DND-41 (cell line): ENCODE measurements around the gene DYSF.

Experiments
- ATAC-seq: fragments of 200-7000 bp; cut with Tn5 transposase; 3 replicates; pipeline ENCODE4 v1.9.1; 2021; ENCODE audit warnings: low read depth; ENCODE audit not compliant: insufficient read depth
- DNase-seq: peaks from one replicate; pipeline ENCODE4 v3.0.0-alpha.2; 2020
- H2AFZ ChIP-seq: 2 replicates; pipeline ENCODE4 v1.6.0; 2012; ENCODE audit warnings: low read depth, low read length
- H3K27ac ChIP-seq: 2 replicates; pipeline ENCODE4 v1.5.1; 2012; ENCODE audit warnings: low read length, inconsistent platforms
- H3K27me3 ChIP-seq: fragments of 200-600 bp; sonication (generic); 2 replicates; pipeline ENCODE4 v1.6.0; 2012; ENCODE audit warnings: low read length, mild to moderate bottlenecking, inconsistent platforms; ENCODE audit not compliant: insufficient read depth, poor library complexity
- H3K36me3 ChIP-seq: 2 replicates; pipeline ENCODE4 v1.5.1; 2012; ENCODE audit warnings: low read length, inconsistent platforms; ENCODE audit not compliant: insufficient read depth
- H3K4me1 ChIP-seq: 2 replicates; pipeline ENCODE4 v1.5.1; 2012; ENCODE audit warnings: mild to moderate bottlenecking, low read length; ENCODE audit not compliant: insufficient read depth
- H3K4me2 ChIP-seq: 2 replicates; pipeline ENCODE4 v1.6.0; 2012; ENCODE audit warnings: mild to moderate bottlenecking, moderate library complexity, low read length, inconsistent platforms; ENCODE audit not compliant: insufficient read depth
- H3K4me3 ChIP-seq, 2 experiments: fragments of 200-600 bp in 1 of 2; shearing (Covaris generic) in 1 of 2; 2 replicates each; pipeline ENCODE4 v1.5.1; 2012 to 2016; ENCODE audit warnings: inconsistent platforms in 2 of 2, low read length in 2 of 2, mild to moderate bottlenecking in 2 of 2, low read depth in 1 of 2, moderate library complexity in 1 of 2
- H3K79me2 ChIP-seq: 2 replicates; pipeline ENCODE4 v1.6.0; 2012; ENCODE audit warnings: low read length, inconsistent platforms; ENCODE audit not compliant: insufficient read depth
- H3K9ac ChIP-seq: 2 replicates; pipeline ENCODE4 v1.6.0; 2012; ENCODE audit warnings: low read depth, mild to moderate bottlenecking, inconsistent platforms, low read length, moderate library complexity
- H3K9me3 ChIP-seq: 2 replicates; pipeline ENCODE4 v1.5.1; 2012; ENCODE audit warnings: low read length, moderate library complexity, mild to moderate bottlenecking, inconsistent platforms; ENCODE audit not compliant: insufficient read depth, severe bottlenecking
- H4K20me1 ChIP-seq: 2 replicates; pipeline ENCODE4 v1.6.0; 2012; ENCODE audit warnings: low read length; ENCODE audit not compliant: insufficient read depth
- CTCF ChIP-seq: IDR thresholded peaks from 2 replicates; pipeline ENCODE4 v1.5.1; 2012; ENCODE audit warnings: borderline replicate concordance, low read length, moderate library complexity, mild to moderate bottlenecking; ENCODE audit not compliant: poor library complexity, severe bottlenecking; ENCODE audit errors: extremely low read depth
- EZH2 ChIP-seq: IDR thresholded peaks from 3 replicates; pipeline ENCODE4 v1.6.1; 2012; ENCODE audit warnings: borderline replicate concordance, low read depth, mild to moderate bottlenecking, moderate library complexity, low read length, inconsistent platforms; ENCODE audit not compliant: severe bottlenecking

Gene DYSF

GRCh38 chr2:71552861-71553301, 99.5 kb downstream of the DYSF start:
- ATAC-seq (no peak), DNase-seq (no peak)
- Histone ChIP-seq H3K4me1 (no peaks in the 10 kb centered on the region), H3K27ac (no peak overlapping the region), H2AFZ (no peak overlapping the region), H3K9ac (no peak overlapping the region), H3K4me3 (no peak overlapping the region), H3K27me3 (peaks cover 8% of the 10 kb centered on the region), H4K20me1 (no peaks in the 10 kb centered on the region; the same call in 1 of the 2 replicates), H3K79me2 (no peaks in the 10 kb centered on the region), H3K36me3 (no peaks in the 10 kb centered on the region), H3K9me3 (no peaks in the 10 kb centered on the region), H3K4me2 (no peak overlapping the region)
- TF ChIP-seq EZH2 (no peak), CTCF (no peak)

GRCh38 chr2:71554028-71554705, 100.8 kb downstream of the DYSF start:
- no peaks in the 10 kb centered on the region for H3K4me1 ChIP-seq
- no peak overlapping the region for H2AFZ ChIP-seq
- no peaks in the 10 kb centered on the region for H3K9me3 ChIP-seq
- no peaks in the 10 kb centered on the region for H3K79me2 ChIP-seq
- no peak overlapping the region for H3K4me2 ChIP-seq
- no peak overlapping the region for H3K27ac ChIP-seq
- H4K20me1 ChIP-seq: no peaks in the 10 kb centered on the region; the same call in 1 of the 2 replicates
- H3K36me3 ChIP-seq: no peaks in the 10 kb centered on the region
- ATAC-seq: no peak
- H3K4me3 ChIP-seq: no peak overlapping the region
- TF ChIP-seq CTCF (no peak), EZH2 (no peak)
- no peak overlapping the region for H3K9ac ChIP-seq
- H3K27me3 ChIP-seq: peaks cover 8% of the 10 kb centered on the region
- no peak for DNase-seq

- Histone ChIP-seq H4K20me1 (no peaks in the 10 kb centered on the region; the same call in 1 of the 2 replicates), H3K4me3 (no peak overlapping the region), H3K4me2 (no peak overlapping the region), H3K36me3 (no peaks in the 10 kb centered on the region), H3K27ac (no peak overlapping the region), H3K9ac (no peak overlapping the region), H3K4me1 (no peaks in the 10 kb centered on the region), H3K27me3 (peaks cover 8% of the 10 kb centered on the region), H3K9me3 (no peaks in the 10 kb centered on the region), H3K79me2 (no peaks in the 10 kb centered on the region), H2AFZ (no peak overlapping the region)
- TF ChIP-seq EZH2 (no peak), CTCF (no peak)
- ATAC-seq (no peak), DNase-seq (no peak)
Measured at GRCh38 chr2:71554706-71555056, 101.3 kb downstream of the DYSF start.

GRCh38 chr2:71555798-71556454, 102.6 kb downstream of the DYSF start:
- DNase-seq (no peak), ATAC-seq (no peak)
- H3K4me3 ChIP-seq: no peak overlapping the region
- H3K27me3 ChIP-seq: peaks cover 8% of the 10 kb centered on the region
- TF ChIP-seq CTCF (no peak), EZH2 (no peak)
- no peaks in the 10 kb centered on the region for H3K4me1 ChIP-seq
- no peak overlapping the region for H3K27ac ChIP-seq
- H4K20me1 ChIP-seq: no peaks in the 10 kb centered on the region; the same call in 1 of the 2 replicates
- H3K9me3 ChIP-seq: no peaks in the 10 kb centered on the region
- H3K79me2 ChIP-seq: no peaks in the 10 kb centered on the region
- H3K9ac ChIP-seq: no peak overlapping the region
- H3K4me2 ChIP-seq: no peak overlapping the region
- H2AFZ ChIP-seq: no peak overlapping the region
- H3K36me3 ChIP-seq: no peaks in the 10 kb centered on the region
